ENCODE data around the gene LGALS3BP. TPM values are rescaled to one million over a fixed set of nuclear protein-coding genes. Genes with fewer than 3 reads are reported as not detected.
A peak's percentile ranks its signal among the peaks of the same experiment; 100 is the strongest.

Gene LGALS3BP
- total and polyA plus RNA-seq, 2 of the 13 experiments (the other 11 are each of a cell fraction or from before 2014, with no cell fraction given) = 137 to 332 TPM

GRCh38 chr17:79026376-79027273 is 46.9 kb upstream of the LGALS3BP start (continued):
- TF ChIP-seq IRF1 (CRISPR knock-in tag; IDR thresholded peaks at IDR 0.05; ENCODE audit: low read depth) = 0 out of 2 replicates have a peak, but pooled peaks have one; percentile 84
- TF ChIP-seq ZNF609 (CRISPR knock-in tag; IDR thresholded peaks at IDR 0.05; ENCODE audit: borderline replicate concordance) = peak; percentile 69; the same call in 1 of the 2 replicates
- peak; percentile 66 for TF ChIP-seq ZSCAN21 (CRISPR knock-in tag; IDR thresholded peaks at IDR 0.05; ENCODE audit: borderline replicate concordance)
- peak; percentile 84; the same call in 1 of the 2 replicates for TF ChIP-seq LRRFIP1 (CRISPR knock-in tag; conservative IDR thresholded peaks at IDR 0.05)
- peak; percentile 90 for TF ChIP-seq ASH2L (IDR thresholded peaks at IDR 0.05; ENCODE audit: insufficient read length, low read depth, low read length)
- no peak for TF ChIP-seq ZNF451 (CRISPR knock-in tag; IDR thresholded peaks at IDR 0.05)
- TF ChIP-seq ZNF44 (CRISPR knock-in tag; IDR thresholded peaks at IDR 0.05) = 0 out of 2 replicates have a peak, but pooled peaks have one; percentile 49
- 0 out of 2 replicates have a peak, but pooled peaks have one; percentile 20 for TF ChIP-seq HOMEZ (CRISPR knock-in tag; IDR thresholded peaks at IDR 0.05; ENCODE audit: low read depth)
- TF ChIP-seq BORCS8-MEF2B (CRISPR knock-in tag; IDR thresholded peaks at IDR 0.05) = no peak; the same call in 1 of the 2 replicates
- TF ChIP-seq ZNF563 (CRISPR knock-in tag; IDR thresholded peaks at IDR 0.05) = peak; percentile 70
- peak; percentile 85 for TF ChIP-seq ZNF264 (CRISPR knock-in tag; IDR thresholded peaks at IDR 0.05)
- TF ChIP-seq FOXK2 (IDR thresholded peaks at IDR 0.05) = peak; percentile 30; the same call in 1 of the 2 replicates
- TF ChIP-seq CTCF (CRISPR knock-in tag; IDR thresholded peaks at IDR 0.05) = peak; percentile 61
- TF ChIP-seq ZNF891 (CRISPR knock-in tag; IDR thresholded peaks at IDR 0.05) = peak; percentile 82
- TF ChIP-seq SMAD3 (CRISPR knock-in tag; IDR thresholded peaks at IDR 0.05) = peak; percentile 77
- TF ChIP-seq ETV6 (CRISPR knock-in tag; conservative IDR thresholded peaks at IDR 0.05) = peak; percentile 68; the same call in 1 of the 2 replicates

Measured in HepG2 (cell line).